LNCAP (cell line): ENCODE data around the gene UTS2R.

Source experiments
- TF ChIP-seq, protein P1 (sequence below): fragments of 450-650 bp; IDR thresholded peaks from 2 replicates; pipeline ENCODE4 v1.5.1; 2017; ENCODE audit warnings: mild to moderate bottlenecking

Gene UTS2R

DNA sequence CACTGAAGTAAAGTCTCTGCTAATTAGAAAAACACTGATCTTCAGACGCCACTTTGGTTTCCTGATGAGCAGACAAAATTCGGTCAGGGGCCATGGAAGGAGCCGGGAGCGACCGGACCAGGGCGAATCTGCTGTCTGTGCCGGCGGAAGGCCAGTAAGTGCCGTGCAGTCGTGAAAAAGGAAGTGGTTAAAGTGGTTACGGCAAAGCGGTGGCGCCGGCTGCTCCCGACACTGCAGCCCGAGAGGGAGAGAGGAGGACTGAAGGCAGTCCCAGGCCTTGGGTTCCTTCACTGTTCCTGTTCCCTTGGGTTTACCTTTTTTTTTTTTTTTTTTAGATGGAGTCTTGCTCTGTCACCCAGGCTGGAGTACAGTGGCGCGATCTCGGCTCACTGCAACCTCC, 29.3 kb downstream of the UTS2R start:
- TF ChIP-seq, protein P1, sequence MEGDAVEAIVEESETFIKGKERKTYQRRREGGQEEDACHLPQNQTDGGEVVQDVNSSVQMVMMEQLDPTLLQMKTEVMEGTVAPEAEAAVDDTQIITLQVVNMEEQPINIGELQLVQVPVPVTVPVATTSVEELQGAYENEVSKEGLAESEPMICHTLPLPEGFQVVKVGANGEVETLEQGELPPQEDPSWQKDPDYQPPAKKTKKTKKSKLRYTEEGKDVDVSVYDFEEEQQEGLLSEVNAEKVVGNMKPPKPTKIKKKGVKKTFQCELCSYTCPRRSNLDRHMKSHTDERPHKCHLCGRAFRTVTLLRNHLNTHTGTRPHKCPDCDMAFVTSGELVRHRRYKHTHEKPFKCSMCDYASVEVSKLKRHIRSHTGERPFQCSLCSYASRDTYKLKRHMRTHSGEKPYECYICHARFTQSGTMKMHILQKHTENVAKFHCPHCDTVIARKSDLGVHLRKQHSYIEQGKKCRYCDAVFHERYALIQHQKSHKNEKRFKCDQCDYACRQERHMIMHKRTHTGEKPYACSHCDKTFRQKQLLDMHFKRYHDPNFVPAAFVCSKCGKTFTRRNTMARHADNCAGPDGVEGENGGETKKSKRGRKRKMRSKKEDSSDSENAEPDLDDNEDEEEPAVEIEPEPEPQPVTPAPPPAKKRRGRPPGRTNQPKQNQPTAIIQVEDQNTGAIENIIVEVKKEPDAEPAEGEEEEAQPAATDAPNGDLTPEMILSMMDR, result no peak

DNA sequence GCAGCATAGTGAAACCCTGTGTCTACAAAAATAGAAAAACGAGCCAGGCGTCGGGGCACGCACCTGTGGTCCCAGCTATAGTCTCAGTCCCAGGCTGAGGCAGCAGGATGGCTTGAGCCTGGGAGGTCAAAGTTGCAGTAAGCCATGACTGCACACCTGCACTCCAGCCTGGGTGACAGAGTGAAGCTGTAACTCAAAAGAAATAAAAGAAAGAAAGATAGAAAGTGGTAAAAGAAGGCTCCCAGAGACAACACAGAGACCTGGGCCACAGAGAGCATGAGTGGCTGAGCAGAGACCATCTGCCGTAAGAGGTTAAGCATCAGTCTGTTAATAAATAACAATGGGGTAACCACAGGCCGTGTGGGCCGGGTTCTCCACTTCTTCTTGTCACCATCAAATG, 31.3 kb downstream of the UTS2R start:
- TF ChIP-seq, protein P1, result no peak

DNA sequence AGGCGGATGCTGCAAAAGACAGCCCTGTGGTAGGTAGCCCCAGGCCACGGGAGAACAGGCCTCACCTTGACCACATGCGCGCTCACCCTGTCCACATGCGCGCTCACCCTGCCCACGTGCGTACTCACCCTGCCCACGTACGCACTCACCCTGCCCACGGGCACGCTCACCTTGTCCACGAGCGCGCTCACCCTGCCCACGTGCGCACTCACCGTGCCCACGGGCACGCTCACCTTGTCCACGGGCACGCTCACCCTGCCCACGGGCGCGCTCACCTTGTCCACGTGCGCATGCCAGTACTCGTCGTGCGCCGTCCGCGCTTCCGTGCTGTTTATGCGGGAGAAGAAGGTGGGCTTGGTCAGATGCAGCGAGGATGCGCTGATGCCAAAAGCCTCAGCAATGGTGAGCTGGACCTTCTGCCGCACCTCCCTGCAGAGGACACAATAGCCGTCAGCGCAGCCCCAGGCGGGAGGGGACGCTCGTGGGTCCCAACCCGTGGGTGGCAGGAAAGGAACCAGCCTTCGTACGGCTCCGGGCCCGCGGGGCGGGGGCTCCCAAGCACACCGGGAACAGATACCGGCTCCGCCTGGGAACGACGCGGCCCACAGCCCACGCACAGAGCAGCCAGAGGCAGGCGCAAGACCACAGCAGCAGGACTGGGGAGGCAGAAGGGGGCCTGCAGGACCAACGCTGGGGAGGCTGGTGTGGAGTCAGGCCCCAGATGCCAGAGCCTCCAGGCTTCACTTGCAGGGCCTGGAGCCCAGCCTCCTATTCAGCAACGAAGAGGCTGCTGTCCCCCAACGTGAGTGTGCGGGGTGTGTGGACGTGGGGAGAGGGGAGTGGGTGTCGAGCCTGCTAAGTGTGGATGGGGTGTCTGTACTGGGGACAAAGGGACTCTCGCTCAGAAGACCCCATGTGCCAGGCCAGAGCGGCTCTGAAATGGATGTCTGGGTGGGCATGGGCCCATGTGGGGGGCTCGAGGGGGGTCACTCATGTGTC, 32.4 kb downstream of the UTS2R start:
- TF ChIP-seq, protein P1, result no peak

DNA sequence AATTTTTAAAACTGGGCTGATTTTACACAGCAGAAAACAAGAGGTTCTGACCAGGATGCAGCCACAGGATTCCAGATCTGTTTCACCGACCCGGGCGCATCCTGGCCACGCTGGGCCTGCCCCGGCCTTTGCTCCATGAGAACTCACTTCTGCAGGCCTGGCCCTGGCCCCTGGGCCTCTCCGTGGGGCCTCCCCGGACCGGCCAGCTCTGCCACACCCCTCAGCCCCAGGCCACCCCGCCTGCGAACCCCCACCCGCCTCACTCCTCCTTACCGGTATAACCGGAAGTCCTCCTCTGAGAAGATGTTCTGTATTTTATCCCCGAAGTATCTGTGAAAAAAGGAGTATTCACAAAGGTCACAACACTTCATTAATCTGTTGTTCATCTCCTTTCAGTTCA, 33.5 kb downstream of the UTS2R start:
- TF ChIP-seq, protein P1, result no peak

DNA sequence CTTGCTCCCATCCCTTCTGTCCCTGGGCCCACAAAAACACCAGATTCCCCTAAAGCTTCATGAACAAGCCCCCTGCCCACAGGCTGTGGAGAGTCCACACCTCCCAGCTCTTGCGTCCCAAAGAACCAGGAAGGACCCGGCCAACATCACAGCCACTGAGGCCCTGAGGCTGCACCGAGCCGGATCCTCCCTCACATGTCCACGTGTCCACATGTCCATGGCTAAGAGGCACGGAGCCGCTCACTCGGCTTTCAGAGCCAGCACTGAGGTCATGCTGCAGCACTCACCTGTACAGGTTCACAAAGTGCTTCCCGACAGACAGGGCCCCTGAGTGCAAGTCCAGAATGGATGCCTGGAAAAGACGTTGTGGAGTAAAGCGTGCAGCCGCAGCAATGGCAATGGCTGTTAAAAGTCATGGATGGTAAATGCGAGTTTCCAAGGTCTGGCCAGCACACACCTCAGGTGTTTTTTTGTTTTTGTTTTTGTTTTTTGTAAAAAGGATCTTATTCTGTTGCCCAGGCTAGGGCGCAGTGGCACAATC, 34.6 kb downstream of the UTS2R start:
- TF ChIP-seq, protein P1, result no peak

DNA sequence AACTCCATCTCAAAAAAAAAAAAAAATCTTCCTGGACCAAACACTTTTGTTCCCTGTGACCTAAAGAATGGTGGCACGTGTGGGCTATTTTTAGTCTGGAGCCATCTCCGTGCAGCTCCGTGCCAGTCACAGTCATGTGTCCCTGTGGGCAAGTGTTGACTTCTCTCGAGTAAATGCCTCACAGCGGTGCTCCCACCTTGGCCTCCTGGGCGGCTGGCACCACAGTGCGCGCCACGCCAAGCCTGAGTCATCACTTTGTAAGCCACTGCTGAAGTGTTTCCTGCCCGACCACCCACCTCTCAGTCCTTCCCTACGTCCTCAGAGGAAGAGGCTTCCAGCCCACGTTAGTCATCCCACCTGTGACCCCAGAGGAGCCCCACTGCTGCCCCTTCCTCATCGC, 35.7 kb downstream of the UTS2R start:
- TF ChIP-seq, protein P1, result no peak

DNA sequence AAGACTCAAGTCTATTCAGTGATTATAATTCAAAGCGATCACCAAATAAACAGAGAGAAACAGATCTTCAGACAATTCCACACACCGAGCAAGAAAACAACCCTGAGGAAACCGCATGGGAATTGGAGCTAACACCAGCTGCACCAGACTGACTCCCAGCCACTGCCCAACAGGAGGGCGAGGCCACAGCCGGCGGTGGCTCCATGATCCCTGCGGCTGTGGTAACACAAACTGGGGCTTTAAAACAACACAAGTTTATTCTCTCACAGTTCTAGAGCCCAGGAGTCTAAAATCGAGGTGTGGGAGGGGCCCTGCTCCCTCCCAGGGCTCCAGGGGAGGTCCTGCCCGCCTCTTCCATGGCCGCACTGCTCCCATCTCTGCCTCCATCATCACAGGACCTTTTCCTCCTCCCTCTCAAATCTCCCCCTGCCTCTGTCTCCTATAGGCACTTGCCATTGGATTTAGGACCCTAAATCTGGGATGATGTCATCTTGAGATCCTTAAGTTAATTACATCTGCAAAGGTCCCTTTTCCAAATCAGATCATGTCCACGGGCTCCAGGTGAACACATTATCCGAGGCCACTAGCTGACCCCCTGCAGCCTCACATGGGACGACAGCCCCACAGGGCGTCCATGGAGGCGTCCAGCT, 36.8 kb downstream of the UTS2R start:
- TF ChIP-seq, protein P1, result no peak
